Parathyroid adenoma (tissue), 2 donors: ENCODE data around the gene PTPN21.

ENCODE experiments used
- H2AFZ ChIP-seq: fragments of 300-600 bp; sonication (generic); one replicate; pipeline ENCODE4 v1.7.0; 2017; ENCODE audit warnings: antibody characterized with exemption, mild to moderate bottlenecking
- H3K27ac ChIP-seq: fragments of 300-600 bp; sonication (generic); one replicate; pipeline ENCODE4 v1.7.0; 2017
- H3K27me3 ChIP-seq: fragments of 300-600 bp; sonication (generic); one replicate; pipeline ENCODE4 v1.7.0; 2017; ENCODE audit warnings: low read length; ENCODE audit not compliant: control insufficient read depth, insufficient read depth
- H3K36me3 ChIP-seq: fragments of 300-600 bp; sonication (generic); one replicate; pipeline ENCODE4 v1.7.0; 2017; ENCODE audit warnings: low read length; ENCODE audit not compliant: control insufficient read depth, insufficient read depth
- H3K4me1 ChIP-seq: fragments of 300-600 bp; sonication (generic); one replicate; pipeline ENCODE4 v1.7.0; 2017; ENCODE audit warnings: control low read depth
- H3K4me2 ChIP-seq: fragments of 300-600 bp; sonication (generic); one replicate; pipeline ENCODE4 v1.7.0; 2017; ENCODE audit warnings: low read length
- H3K4me3 ChIP-seq: fragments of 300-600 bp; sonication (generic); one replicate; pipeline ENCODE4 v1.7.0; 2017; ENCODE audit warnings: low read depth, low read length
- H3K79me2 ChIP-seq: fragments of 300-600 bp; sonication (generic); one replicate; pipeline ENCODE4 v1.7.0; 2017; ENCODE audit warnings: control low read depth
- H3K9ac ChIP-seq: fragments of 300-600 bp; sonication (generic); one replicate; pipeline ENCODE4 v1.7.0; 2017; ENCODE audit warnings: mild to moderate bottlenecking
- H3K9me3 ChIP-seq: fragments of 300-600 bp; sonication (generic); one replicate; pipeline ENCODE4 v1.7.0; 2017; ENCODE audit warnings: low read length; ENCODE audit not compliant: control insufficient read depth
- TF ChIP-seq, protein P1 (sequence below): fragments of 300-600 bp; sonication (generic); IDR thresholded peaks from one replicate; pipeline ENCODE4 v1.7.0; 2017; ENCODE audit warnings: antibody characterized with exemption, mild to moderate bottlenecking
- donor health status: primary hyperparathyroidism.

PTPN21 gene

DNA sequence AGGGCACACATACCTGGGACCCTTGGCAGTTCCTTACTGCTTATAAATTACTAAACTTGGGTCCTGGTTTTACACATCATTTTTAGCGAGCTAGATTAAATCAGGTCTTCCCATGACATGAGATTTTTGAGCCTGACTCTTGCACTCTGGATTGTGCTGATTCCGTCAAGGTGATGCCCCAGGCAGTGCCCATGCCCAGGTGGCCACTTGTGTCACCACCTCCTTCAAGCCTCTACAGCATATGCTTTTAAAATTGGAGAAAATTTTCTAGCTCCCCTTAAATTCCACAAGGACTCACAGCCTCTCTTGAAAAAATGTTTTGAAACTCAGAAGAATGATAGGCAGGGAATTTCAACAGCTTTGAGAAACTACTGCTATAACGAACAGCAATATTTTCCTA, 9.6 kb downstream of the PTPN21 start:
- Histone ChIP-seq H3K4me2 (no peak overlapping the region), H3K27ac (no peak overlapping the region), H3K9ac (no peak overlapping the region), H3K79me2 (peaks cover 16% of the 10 kb centered on the region), H3K36me3 (no peaks in the 10 kb centered on the region), H3K9me3 (no peaks in the 10 kb centered on the region), H3K27me3 (no peaks in the 10 kb centered on the region), H3K4me1 (peaks cover 3% of the 10 kb centered on the region), H2AFZ (no peak overlapping the region), H3K4me3 (no peak overlapping the region)
- TF ChIP-seq, protein P1, sequence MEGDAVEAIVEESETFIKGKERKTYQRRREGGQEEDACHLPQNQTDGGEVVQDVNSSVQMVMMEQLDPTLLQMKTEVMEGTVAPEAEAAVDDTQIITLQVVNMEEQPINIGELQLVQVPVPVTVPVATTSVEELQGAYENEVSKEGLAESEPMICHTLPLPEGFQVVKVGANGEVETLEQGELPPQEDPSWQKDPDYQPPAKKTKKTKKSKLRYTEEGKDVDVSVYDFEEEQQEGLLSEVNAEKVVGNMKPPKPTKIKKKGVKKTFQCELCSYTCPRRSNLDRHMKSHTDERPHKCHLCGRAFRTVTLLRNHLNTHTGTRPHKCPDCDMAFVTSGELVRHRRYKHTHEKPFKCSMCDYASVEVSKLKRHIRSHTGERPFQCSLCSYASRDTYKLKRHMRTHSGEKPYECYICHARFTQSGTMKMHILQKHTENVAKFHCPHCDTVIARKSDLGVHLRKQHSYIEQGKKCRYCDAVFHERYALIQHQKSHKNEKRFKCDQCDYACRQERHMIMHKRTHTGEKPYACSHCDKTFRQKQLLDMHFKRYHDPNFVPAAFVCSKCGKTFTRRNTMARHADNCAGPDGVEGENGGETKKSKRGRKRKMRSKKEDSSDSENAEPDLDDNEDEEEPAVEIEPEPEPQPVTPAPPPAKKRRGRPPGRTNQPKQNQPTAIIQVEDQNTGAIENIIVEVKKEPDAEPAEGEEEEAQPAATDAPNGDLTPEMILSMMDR: no peak

DNA sequence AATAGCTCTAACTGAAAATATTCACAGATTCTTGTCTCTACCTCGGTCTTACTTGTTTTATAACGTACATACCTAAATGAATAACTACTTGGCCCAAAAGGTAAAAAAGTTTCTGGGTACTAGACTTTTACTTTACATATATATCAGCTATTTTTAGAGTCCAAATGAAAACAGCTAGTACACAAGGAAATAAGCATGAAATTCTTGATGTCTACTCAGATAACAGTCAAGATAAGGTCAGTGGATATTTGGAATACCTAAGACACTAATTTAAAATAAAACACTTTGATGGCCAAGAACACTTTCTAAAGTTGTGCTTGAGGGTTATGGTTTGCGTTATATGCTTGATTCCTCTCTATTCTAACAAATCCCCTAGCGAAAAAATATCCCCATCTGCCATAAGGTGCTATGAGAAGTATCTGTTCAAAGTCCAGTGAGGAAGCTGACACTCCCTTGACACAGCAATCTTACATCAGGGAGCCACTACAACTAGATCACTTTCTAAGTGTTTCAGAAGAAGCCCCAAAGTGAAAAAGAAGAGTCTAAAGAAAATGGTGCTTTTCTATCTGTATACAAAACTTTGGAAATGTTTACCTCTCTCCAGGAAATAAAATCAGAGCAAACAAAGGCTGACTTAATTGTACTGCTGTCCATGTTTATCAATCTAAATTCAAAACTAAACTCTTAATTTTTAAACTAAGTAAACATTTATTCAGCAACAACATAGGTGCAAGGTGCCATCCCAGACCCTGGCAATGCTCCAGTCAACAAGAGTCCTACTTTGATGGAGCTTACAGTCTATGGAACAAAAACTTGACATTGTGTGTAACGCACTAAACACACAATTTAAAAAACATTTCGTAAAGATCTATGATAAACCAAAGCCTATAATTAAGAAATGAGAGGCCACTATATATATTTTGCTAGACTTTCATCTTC, 11.7 kb downstream of the PTPN21 start:
- Histone ChIP-seq H3K36me3 (no peaks in the 10 kb centered on the region), H3K27ac (no peak overlapping the region), H3K4me2 (peak overlapping the region; percentile 7), H3K4me1 (peaks cover 3% of the 10 kb centered on the region), H3K4me3 (no peak overlapping the region), H3K9me3 (no peaks in the 10 kb centered on the region), H3K9ac (no peak overlapping the region), H3K27me3 (no peaks in the 10 kb centered on the region), H2AFZ (no peak overlapping the region), H3K79me2 (peaks cover 18% of the 10 kb centered on the region)
- TF ChIP-seq, protein P1: no peak

DNA sequence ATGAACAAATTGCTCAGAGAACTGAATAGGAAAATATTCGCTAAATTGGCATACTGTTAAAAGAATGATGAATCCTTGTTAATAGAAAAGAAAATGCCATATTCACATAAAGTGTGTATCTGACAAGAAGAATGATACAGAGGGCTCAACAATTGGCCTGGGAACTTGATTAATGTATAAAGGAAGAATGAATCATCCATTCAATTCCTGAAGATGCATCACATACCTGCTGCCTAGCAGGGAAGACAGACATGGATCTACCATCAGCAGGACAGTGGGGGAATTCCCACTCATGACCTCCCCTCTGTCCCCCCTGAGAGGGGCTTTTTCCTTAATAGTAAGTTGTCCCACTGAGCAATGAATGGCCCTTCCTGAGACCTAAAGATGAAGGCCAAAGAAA, 13.5 kb downstream of the PTPN21 start:
- Histone ChIP-seq H3K4me2 (no peak overlapping the region), H3K36me3 (no peaks in the 10 kb centered on the region), H2AFZ (no peak overlapping the region), H3K4me1 (peaks cover 14% of the 10 kb centered on the region), H3K4me3 (no peak overlapping the region), H3K27me3 (no peaks in the 10 kb centered on the region), H3K27ac (no peak overlapping the region), H3K9me3 (no peaks in the 10 kb centered on the region), H3K79me2 (peaks cover 18% of the 10 kb centered on the region), H3K9ac (no peak overlapping the region)
- TF ChIP-seq, protein P1: no peak

DNA sequence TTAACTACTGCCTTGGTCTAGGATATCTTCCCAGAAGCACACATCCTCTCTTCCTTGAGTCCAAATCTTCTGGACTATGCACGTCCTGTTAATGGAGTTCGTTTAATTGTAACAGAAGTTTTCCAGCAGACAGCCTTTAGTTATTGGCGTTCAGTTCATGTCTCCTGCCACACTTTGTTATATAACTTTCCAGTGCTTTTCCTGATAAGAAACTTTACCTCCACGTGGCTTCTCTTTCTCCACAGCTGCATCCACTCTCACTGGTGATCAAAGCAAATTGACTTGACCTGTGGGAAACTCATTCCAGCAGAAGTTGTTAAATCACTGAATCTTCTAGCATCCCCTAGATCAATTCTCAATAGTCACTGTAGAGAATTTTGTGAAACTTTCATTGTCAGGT, 19.0 kb downstream of the PTPN21 start:
- H3K27ac ChIP-seq: no peak overlapping the region
- no peaks in the 10 kb centered on the region for H3K36me3 ChIP-seq
- H3K9ac ChIP-seq: no peak overlapping the region
- no peak overlapping the region for H3K4me2 ChIP-seq
- H2AFZ ChIP-seq: no peak overlapping the region
- peaks cover 13% of the 10 kb centered on the region for H3K79me2 ChIP-seq
- H3K9me3 ChIP-seq: no peaks in the 10 kb centered on the region
- H3K27me3 ChIP-seq: no peaks in the 10 kb centered on the region
- H3K4me3 ChIP-seq: no peak overlapping the region
- H3K4me1 ChIP-seq: peaks cover 15% of the 10 kb centered on the region
- TF ChIP-seq, protein P1: no peak

DNA sequence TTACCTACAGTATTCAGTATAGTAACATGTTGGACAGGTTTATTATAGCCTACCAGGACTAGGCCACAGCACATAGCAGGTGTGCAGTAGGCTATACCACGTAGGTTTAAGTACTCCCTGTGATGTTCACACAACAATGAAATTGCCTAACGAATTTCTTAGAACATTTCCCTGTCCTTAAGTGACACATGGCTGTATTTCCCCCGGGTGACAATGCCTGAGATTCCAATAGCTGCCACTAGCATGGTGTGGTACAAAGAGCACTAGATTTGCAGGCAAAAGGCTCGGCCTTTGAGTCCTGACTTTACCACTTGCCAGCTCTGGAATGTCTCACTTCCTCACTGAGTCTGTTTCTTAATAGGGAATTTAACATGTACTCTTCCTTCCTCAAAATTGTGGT, 19.7 kb downstream of the PTPN21 start:
- no peak overlapping the region for H3K4me3 ChIP-seq
- no peaks in the 10 kb centered on the region for H3K27me3 ChIP-seq
- TF ChIP-seq, protein P1: no peak
- H3K9me3 ChIP-seq: no peaks in the 10 kb centered on the region
- peaks cover 6% of the 10 kb centered on the region for H3K79me2 ChIP-seq
- H3K36me3 ChIP-seq: no peaks in the 10 kb centered on the region
- H3K27ac ChIP-seq: no peak overlapping the region
- no peak overlapping the region for H3K9ac ChIP-seq
- no peak overlapping the region for H2AFZ ChIP-seq
- peaks cover 15% of the 10 kb centered on the region for H3K4me1 ChIP-seq
- H3K4me2 ChIP-seq: no peak overlapping the region
